Ectodermal cell (in vitro differentiated cells): ENCODE measurements around the gene SPEG.

ENCODE experiments used
- H3K27ac ChIP-seq: 2 replicates; pipeline ENCODE4 v1.7.0; 2013; ENCODE audit warnings: mild to moderate bottlenecking, low read depth, low read length; ENCODE audit not compliant: insufficient read depth, poor library complexity, severe bottlenecking
- H3K27me3 ChIP-seq: 2 replicates; pipeline ENCODE4 v1.7.0; 2013; ENCODE audit warnings: mild to moderate bottlenecking, low read length; ENCODE audit not compliant: insufficient read depth, control insufficient read depth, poor library complexity, severe bottlenecking
- H3K36me3 ChIP-seq: one replicate; pipeline ENCODE4 v1.7.0; 2013; ENCODE audit warnings: low read length; ENCODE audit not compliant: control insufficient read depth, insufficient read depth
- H3K4me1 ChIP-seq: one replicate; pipeline ENCODE4 v1.7.0; 2013; ENCODE audit warnings: low read length; ENCODE audit not compliant: control insufficient read depth, insufficient read depth
- H3K4me3 ChIP-seq: 2 replicates; pipeline ENCODE4 v1.7.0; 2013; ENCODE audit warnings: low read depth, low read length, control low read depth; ENCODE audit not compliant: insufficient read depth
- H3K9me3 ChIP-seq: 2 replicates; pipeline ENCODE4 v1.7.0; 2013; ENCODE audit warnings: mild to moderate bottlenecking, low read length, moderate library complexity; ENCODE audit not compliant: control insufficient read depth
- WGBS, 2 experiments: methylation state at CpG; one replicate each; pipeline ENCODE4 v1.1.7; 2013; ENCODE audit warnings: missing lambda C conversion rate in 2 of 2; 5-methylcytosine and 5-hydroxymethylcytosine counted together

Gene SPEG

GRCh38 chr2:219422952-219423534 is 11.6 kb upstream of the SPEG start:
- Histone ChIP-seq H3K4me3 (no peak overlapping the region), H3K36me3 (no peaks in the 10 kb centered on the region), H3K4me1 (peaks cover 11% of the 10 kb centered on the region), H3K27me3 (peaks cover 3% of the 10 kb centered on the region), H3K27ac (no peak overlapping the region), H3K9me3 (no peaks in the 10 kb centered on the region)
- 90 to 91% methylated on average over 8 of the region's 8 CpGs for WGBS, 2 experiments

GRCh38 chr2:219423652-219424377 is 10.8 kb upstream of the SPEG start:
- Histone ChIP-seq H3K4me1 (peaks cover 11% of the 10 kb centered on the region), H3K9me3 (no peaks in the 10 kb centered on the region), H3K27ac (no peak overlapping the region), H3K4me3 (no peak overlapping the region), H3K36me3 (no peaks in the 10 kb centered on the region), H3K27me3 (peaks cover under 1% of the 10 kb centered on the region)
- WGBS, 2 experiments = 90 to 92% methylated on average over 14 of the region's 14 CpGs

- WGBS, 2 experiments = 93 to 94% methylated on average over 8 of the region's 8 CpGs
- Histone ChIP-seq H3K4me1 (peaks cover 7% of the 10 kb centered on the region), H3K9me3 (no peaks in the 10 kb centered on the region), H3K27me3 (no peaks in the 10 kb centered on the region), H3K36me3 (no peaks in the 10 kb centered on the region), H3K4me3 (no peak overlapping the region), H3K27ac (no peak overlapping the region)
Measured at GRCh38 chr2:219425238-219426067, 9.2 kb upstream of the SPEG start.

GRCh38 chr2:219426068-219426443 is 8.6 kb upstream of the SPEG start:
- H3K27me3 ChIP-seq = no peaks in the 10 kb centered on the region
- no peaks in the 10 kb centered on the region for H3K36me3 ChIP-seq
- peaks cover 7% of the 10 kb centered on the region for H3K4me1 ChIP-seq
- H3K9me3 ChIP-seq = no peaks in the 10 kb centered on the region
- no peak overlapping the region for H3K4me3 ChIP-seq
- 81 to 87% methylated on average over 7 of the region's 7 CpGs for WGBS, 2 experiments
- no peak overlapping the region for H3K27ac ChIP-seq

- peaks cover 7% of the 10 kb centered on the region for H3K4me1 ChIP-seq
- H3K27ac ChIP-seq = no peak overlapping the region
- H3K27me3 ChIP-seq = no peaks in the 10 kb centered on the region
- no peaks in the 10 kb centered on the region for H3K36me3 ChIP-seq
- no peak overlapping the region for H3K4me3 ChIP-seq
- WGBS, 2 experiments = 83 to 87% methylated on average over 7 of the region's 7 CpGs
- no peaks in the 10 kb centered on the region for H3K9me3 ChIP-seq
Measured at GRCh38 chr2:219426534-219427136, 8.0 kb upstream of the SPEG start.

- peaks cover 7% of the 10 kb centered on the region for H3K4me1 ChIP-seq
- no peaks in the 10 kb centered on the region for H3K36me3 ChIP-seq
- H3K9me3 ChIP-seq = no peaks in the 10 kb centered on the region
- no peaks in the 10 kb centered on the region for H3K27me3 ChIP-seq
- no peak overlapping the region for H3K4me3 ChIP-seq
- H3K27ac ChIP-seq = no peak overlapping the region
Measured at GRCh38 chr2:219428469-219428868, 6.2 kb upstream of the SPEG start.

GRCh38 chr2:219429958-219430606 is 4.6 kb upstream of the SPEG start:
- H3K4me3 ChIP-seq = no peak overlapping the region
- no peaks in the 10 kb centered on the region for H3K9me3 ChIP-seq
- no peak overlapping the region for H3K27ac ChIP-seq
- peaks cover 16% of the 10 kb centered on the region for H3K4me1 ChIP-seq
- H3K36me3 ChIP-seq = no peaks in the 10 kb centered on the region
- WGBS, 2 experiments = 92 to 95% methylated on average over 7 of the region's 7 CpGs
- peaks cover 13% of the 10 kb centered on the region for H3K27me3 ChIP-seq

GRCh38 chr2:219430633-219431615 is 3.7 kb upstream of the SPEG start:
- H3K4me1 ChIP-seq = peaks cover 15% of the 10 kb centered on the region
- H3K27me3 ChIP-seq = peaks cover 21% of the 10 kb centered on the region
- H3K27ac ChIP-seq = no peak overlapping the region
- H3K4me3 ChIP-seq = no peak overlapping the region
- H3K36me3 ChIP-seq = no peaks in the 10 kb centered on the region
- H3K9me3 ChIP-seq = no peaks in the 10 kb centered on the region
- 66 to 70% methylated on average over 9 of the region's 9 CpGs for WGBS, 2 experiments
